Measurements from ENCODE around the gene ACVR2B. TPM values are rescaled to one million over a fixed set of nuclear protein-coding genes. Genes with fewer than 3 reads are reported as not detected.

Gene ACVR2B
- total and polyA plus RNA-seq, 2 donors (not counting 1 experiment from before 2014, with no cell fraction given), result 0.18 to 4.2 TPM

DNA sequence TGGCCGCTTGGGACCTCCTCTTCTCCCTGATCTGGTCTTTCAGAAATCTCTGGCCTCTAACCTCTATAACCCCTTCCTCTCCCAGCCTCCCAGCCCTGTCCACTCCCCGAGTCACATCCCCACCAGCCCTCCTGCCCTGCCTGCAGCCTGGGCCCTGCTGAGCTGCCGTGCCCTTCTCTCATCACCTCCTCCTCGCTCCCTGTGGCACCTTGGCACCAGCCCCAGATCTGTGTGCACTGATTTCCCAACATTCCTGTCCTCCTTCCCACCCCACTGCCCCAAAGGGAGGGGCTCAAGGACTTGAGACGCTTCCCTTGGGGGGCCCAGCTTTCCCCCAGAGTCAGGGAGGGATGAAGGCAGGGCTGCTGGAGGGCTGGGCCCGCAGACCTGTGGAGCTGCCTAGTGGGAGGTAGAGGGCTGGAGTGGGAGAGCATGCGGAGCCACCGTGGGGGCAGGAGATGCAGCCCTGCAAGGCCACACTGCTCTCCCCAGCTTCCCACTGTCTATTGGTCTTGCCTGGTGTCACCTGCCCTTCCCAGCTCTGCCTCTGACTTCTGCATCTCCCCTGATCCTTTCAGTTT, 85.2 kb downstream of the ACVR2B start:
- no peak overlapping the region for H3K4me3 Mint-ChIP-seq
- WGBS (ENCODE audit: insufficient coverage), result 89% methylated on average over 5 of the region's 8 CpGs
- Histone ChIP-seq H3K4me2 (replicated peaks; ENCODE audit: low read depth, low read length, poor library complexity, severe bottlenecking) (no peak overlapping the region), H3K9me3 (ENCODE audit: control extremely low read depth in 1 of 3, control insufficient read depth in 2 of 3, insufficient read depth in 1 of 3, low read length in 2 of 3) (no peaks in the 10 kb centered on the region), H3K36me3 (replicated peaks in 1 of 2; ENCODE audit: control extremely low read depth in 1 of 2, control insufficient read depth in 1 of 2, extremely low read depth in 1 of 2, insufficient read depth in 2 of 2, low read length in 1 of 2) (peaks cover 0 to 4% of the 10 kb centered on the region in 2 experiments), H3K27me3 (replicated peaks in 1 of 4; ENCODE audit: control extremely low read depth in 1 of 4, control insufficient read depth in 3 of 4, insufficient read depth in 4 of 4, low read length in 3 of 4) (no peaks in the 10 kb centered on the region), H4K20me1 (ENCODE audit: control insufficient read depth, insufficient read depth, low read length, poor library complexity, severe bottlenecking) (no peaks in the 10 kb centered on the region), H3K4me1 (ENCODE audit: control insufficient read depth in 2 of 2, insufficient read depth in 2 of 2, low read length in 2 of 2) (no peaks in the 10 kb centered on the region), H3K9ac (ENCODE audit: low read length) (no peak overlapping the region), H3K79me2 (ENCODE audit: control insufficient read depth, insufficient read depth, low read length) (no peaks in the 10 kb centered on the region), H3K4me3 (ENCODE audit: control extremely low read depth in 1 of 5, extremely low read depth in 1 of 5, insufficient read depth in 1 of 5, low read depth in 2 of 5, low read length in 4 of 5) (no peak overlapping the region), H3K27ac (ENCODE audit: low read length in 2 of 2) (no peak overlapping the region), H2AFZ (ENCODE audit: insufficient read depth, low read depth, low read length, poor library complexity, severe bottlenecking) (no peak overlapping the region)
- DNase-seq (no peak), ATAC-seq (ENCODE audit: low read depth) (no peak)
- ChIA-PET POLR2A (no interaction called here), CTCF (interaction anchor here (1.8 kb wide), 1 partner anchor 18 kb away, joined by 4 read pairs; no protein-coding TSS in a partner anchor)
- H3K9me3 Mint-ChIP-seq (ENCODE audit: insufficient read depth), result no peaks in the 10 kb centered on the region
- H3K27ac Mint-ChIP-seq, result no peak overlapping the region
- H3K27me3 Mint-ChIP-seq, result no peaks in the 10 kb centered on the region
- intact Hi-C loops (cut with micrococcal nuclease), result no loop called here
- TF ChIP-seq CTCF (IDR thresholded peaks at IDR 0.05) (no peak), EZH2 (IDR thresholded peaks at IDR 0.05; ENCODE audit: borderline replicate concordance, insufficient read depth, low read depth, low read length, poor library complexity, severe bottlenecking) (no peak)
- H3K4me1 Mint-ChIP-seq, result no peaks in the 10 kb centered on the region

DNA sequence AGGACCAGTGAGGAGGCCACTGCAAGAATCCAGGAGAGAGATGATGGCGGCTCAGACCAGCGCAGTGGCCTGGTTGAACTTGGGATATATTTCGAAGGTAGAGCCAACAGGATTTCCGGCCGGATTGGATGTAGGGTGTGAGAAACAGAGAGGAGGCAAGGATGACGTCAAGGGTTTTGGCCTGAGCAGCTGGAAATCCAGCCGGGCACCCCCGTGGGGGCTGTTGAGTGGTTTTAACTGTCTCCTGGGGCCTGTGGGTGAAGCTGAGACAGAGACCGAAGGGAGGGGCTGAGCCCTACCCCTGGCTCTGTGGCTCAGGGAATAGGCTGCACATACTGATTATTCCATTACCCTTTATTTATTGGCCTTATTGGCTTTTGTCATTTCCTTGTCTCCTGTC, 88.1 kb downstream of the ACVR2B start:
- ChIA-PET POLR2A (no interaction called here), CTCF (no interaction called here)
- no peaks in the 10 kb centered on the region for H3K27me3 Mint-ChIP-seq
- no peak overlapping the region for H3K4me3 Mint-ChIP-seq
- intact Hi-C loops (cut with micrococcal nuclease), result no loop called here
- no peak overlapping the region for H2AFZ ChIP-seq (ENCODE audit: insufficient read depth, low read depth, low read length, poor library complexity, severe bottlenecking)
- no peaks in the 10 kb centered on the region for H3K4me1 Mint-ChIP-seq
- no peaks in the 10 kb centered on the region for H3K4me1 ChIP-seq (ENCODE audit: control insufficient read depth in 2 of 2, insufficient read depth in 2 of 2, low read length in 2 of 2)
- TF ChIP-seq CTCF (IDR thresholded peaks at IDR 0.05) (no peak), EZH2 (IDR thresholded peaks at IDR 0.05; ENCODE audit: borderline replicate concordance, insufficient read depth, low read depth, low read length, poor library complexity, severe bottlenecking) (no peak)
- H3K4me2 ChIP-seq (replicated peaks; ENCODE audit: low read depth, low read length, poor library complexity, severe bottlenecking), result no peak overlapping the region
- H3K27ac Mint-ChIP-seq, result no peak overlapping the region
- H3K79me2 ChIP-seq (ENCODE audit: control insufficient read depth, insufficient read depth, low read length), result no peaks in the 10 kb centered on the region
- H3K9me3 Mint-ChIP-seq (ENCODE audit: insufficient read depth), result no peaks in the 10 kb centered on the region
- H3K27ac ChIP-seq (ENCODE audit: low read length in 2 of 2), result no peak overlapping the region
- no peaks in the 10 kb centered on the region for H4K20me1 ChIP-seq (ENCODE audit: control insufficient read depth, insufficient read depth, low read length, poor library complexity, severe bottlenecking)
- ATAC-seq (ENCODE audit: low read depth) (no peak), DNase-seq (no peak)
- no peak overlapping the region for H3K9ac ChIP-seq (ENCODE audit: low read length)
- H3K9me3 ChIP-seq (ENCODE audit: control extremely low read depth in 1 of 3, control insufficient read depth in 2 of 3, insufficient read depth in 1 of 3, low read length in 2 of 3), result no peaks in the 10 kb centered on the region
- WGBS (ENCODE audit: insufficient coverage), result 77% methylated on average over 7 of the region's 9 CpGs
- H3K4me3 ChIP-seq (ENCODE audit: control extremely low read depth in 1 of 5, extremely low read depth in 1 of 5, insufficient read depth in 1 of 5, low read depth in 2 of 5, low read length in 4 of 5), result no peak overlapping the region
- H3K27me3 ChIP-seq (replicated peaks in 1 of 4; ENCODE audit: control extremely low read depth in 1 of 4, control insufficient read depth in 3 of 4, insufficient read depth in 4 of 4, low read length in 3 of 4), result no peaks in the 10 kb centered on the region
- no peaks in the 10 kb centered on the region for H3K36me3 ChIP-seq (replicated peaks in 1 of 2; ENCODE audit: control extremely low read depth in 1 of 2, control insufficient read depth in 1 of 2, extremely low read depth in 1 of 2, insufficient read depth in 2 of 2, low read length in 1 of 2)

Small RNA genes within 50 kb of the gene (small RNA-seq; reads per million reads assigned to genes)
- not detected for gene RF00019 (ENCODE audit: insufficient read length, low read depth, low replicate concordance)

Other genes starting within 250 kb of the ACVR2B start
- gene SLC22A13, start 188.1 kb upstream of the ACVR2B start, total RNA-seq, result 0.70 and 0.91 TPM in 2 replicates
- gene SLC22A13, start 188.1 kb upstream of the ACVR2B start, polyA plus RNA-seq, result 0.31 TPM in 1 of 2 replicates, not detected in the other
- gene SLC22A14, start 171.6 kb upstream of the ACVR2B start, total RNA-seq, result not detected in 2 replicates
- 0.06 TPM in 1 of 2 replicates, not detected in the other for gene SLC22A14, start 171.6 kb upstream of the ACVR2B start, polyA plus RNA-seq
- 0.63 and 0.71 TPM in 2 replicates for gene XYLB, start 107.1 kb upstream of the ACVR2B start, total RNA-seq
- 0.06 and 0.19 TPM in 2 replicates for gene XYLB, start 107.1 kb upstream of the ACVR2B start, polyA plus RNA-seq
- 36.8 and 38.3 TPM in 2 replicates for gene EXOG, start 42.5 kb downstream of the ACVR2B start, total RNA-seq
- 8.8 and 15.0 TPM in 2 replicates for gene EXOG, start 42.5 kb downstream of the ACVR2B start, polyA plus RNA-seq
- 0.20 and 0.36 TPM in 2 replicates for gene SCN5A, start 195.8 kb downstream of the ACVR2B start, total RNA-seq
- 0.01 and 0.37 TPM in 2 replicates for gene SCN5A, start 195.8 kb downstream of the ACVR2B start, polyA plus RNA-seq